DOHH2 (cell line): ENCODE measurements around the gene SLK.

Experiments used
- H3F3A ChIP-seq: fragments of 200-600 bp; sonication (generic), shearing (Covaris generic); 2 replicates; pipeline ENCODE4 v1.6.0; 2016; ENCODE audit warnings: antibody characterized with exemption, mild to moderate bottlenecking; ENCODE audit not compliant: control insufficient read depth, insufficient read depth
- H3K27ac ChIP-seq: fragments of 200-600 bp; sonication (generic); 2 replicates; pipeline ENCODE4 v1.5.1; 2014; ENCODE audit warnings: low read depth, mild to moderate bottlenecking, low read length, moderate library complexity
- H3K27me3 ChIP-seq: fragments of 200-600 bp; sonication (generic); 2 replicates; pipeline ENCODE4 v1.6.1; 2014; ENCODE audit warnings: mild to moderate bottlenecking, low read length, mixed read lengths; ENCODE audit not compliant: control insufficient read depth
- H3K36me3 ChIP-seq: fragments of 200-600 bp; sonication (generic); 2 replicates; pipeline ENCODE4 v1.6.1; 2014; ENCODE audit warnings: mild to moderate bottlenecking, low read length, moderate library complexity, mixed read lengths; ENCODE audit not compliant: control insufficient read depth
- H3K4me1 ChIP-seq: fragments of 200-600 bp; sonication (generic); 2 replicates; pipeline ENCODE4 v1.6.1; 2014; ENCODE audit warnings: mild to moderate bottlenecking, low read length, mixed read lengths; ENCODE audit not compliant: control insufficient read depth
- H3K4me2 ChIP-seq: fragments of 200-600 bp; sonication (generic); 2 replicates; pipeline ENCODE4 v1.6.0; 2014; ENCODE audit warnings: mild to moderate bottlenecking, low read length, moderate library complexity
- H3K4me3 ChIP-seq: fragments of 200-600 bp; sonication (generic); 2 replicates; pipeline ENCODE4 v1.5.1; 2014; ENCODE audit warnings: mild to moderate bottlenecking, low read length, mixed read lengths
- H3K79me2 ChIP-seq: fragments of 200-600 bp; sonication (generic); 2 replicates; pipeline ENCODE4 v1.6.1; 2014; ENCODE audit warnings: mild to moderate bottlenecking, low read length, mixed read lengths; ENCODE audit not compliant: control insufficient read depth
- H3K9me2 ChIP-seq: fragments of 200-600 bp; sonication (generic); replicated peaks from 2 replicates; pipeline ENCODE4 v1.6.1; 2014; ENCODE audit warnings: mild to moderate bottlenecking, low read length, mixed read lengths; ENCODE audit not compliant: control insufficient read depth
- H3K9me3 ChIP-seq: fragments of 200-600 bp; sonication (generic); 2 replicates; pipeline ENCODE4 v1.6.1; 2014; ENCODE audit warnings: antibody characterized with exemption, low read length, mixed read lengths; ENCODE audit not compliant: control insufficient read depth, insufficient read depth
- H4K20me1 ChIP-seq: fragments of 200-600 bp; sonication (generic); 2 replicates; pipeline ENCODE4 v1.6.0; 2014; ENCODE audit warnings: low read depth, mild to moderate bottlenecking, antibody characterized with exemption, low read length, moderate library complexity; ENCODE audit not compliant: control insufficient read depth, insufficient read depth
- CTCF ChIP-seq: fragments of 200-600 bp; sonication (generic); IDR thresholded peaks from one replicate; pipeline ENCODE4 v1.5.1; 2014; ENCODE audit warnings: antibody characterized with exemption, mild to moderate bottlenecking, low read depth, low read length; ENCODE audit not compliant: poor library complexity, severe bottlenecking
- EZH2phosphoT487 ChIP-seq: fragments of 200-600 bp; sonication (generic); IDR thresholded peaks from 2 replicates; pipeline ENCODE4 v1.6.1; 2017; ENCODE audit warnings: borderline replicate concordance, mild to moderate bottlenecking, antibody characterized with exemption, low read length, moderate library complexity, mixed read lengths

Gene SLK

DNA sequence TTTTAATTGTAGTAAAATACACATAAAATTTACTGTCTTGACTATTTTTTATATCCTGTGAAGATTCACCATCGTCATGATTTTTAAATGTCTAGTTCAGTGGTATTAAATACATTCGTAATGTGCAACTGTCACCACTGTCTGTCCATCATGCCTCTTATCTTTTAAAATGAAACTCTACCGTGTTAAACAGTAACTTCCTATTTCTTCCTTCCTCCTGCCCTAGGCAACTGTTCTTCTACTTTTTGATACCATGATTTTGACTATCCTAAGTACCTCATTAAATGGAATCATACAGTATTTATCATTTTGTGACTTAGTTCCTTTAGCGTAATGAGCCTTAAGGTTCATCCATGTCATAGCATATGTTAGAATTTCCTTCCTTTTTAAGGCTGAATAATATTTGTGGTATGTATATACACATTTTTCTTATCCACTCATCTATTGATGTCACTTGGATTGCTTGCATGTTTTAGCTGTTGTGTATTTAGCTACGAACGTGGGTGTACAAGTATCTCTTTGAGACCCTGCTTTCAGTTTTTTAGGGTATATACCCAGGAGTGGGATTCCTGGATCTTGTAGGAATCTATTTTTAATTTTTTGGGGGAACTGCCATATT lies 13.5 kb downstream of the SLK start:
- no peaks in the 10 kb centered on the region for H3K27me3 ChIP-seq
- H3K4me1 ChIP-seq = peaks cover 30% of the 10 kb centered on the region
- no peak overlapping the region for H3K27ac ChIP-seq
- peaks cover 4% of the 10 kb centered on the region; the same call in 1 of the 2 replicates for H4K20me1 ChIP-seq
- H3K4me3 ChIP-seq = no peak overlapping the region
- H3K79me2 ChIP-seq = peaks cover 95% of the 10 kb centered on the region
- H3F3A ChIP-seq = peaks cover 18% of the 10 kb centered on the region
- H3K36me3 ChIP-seq = no peaks in the 10 kb centered on the region
- TF ChIP-seq EZH2phosphoT487 = no peak
- TF ChIP-seq CTCF = no peak
- H3K4me2 ChIP-seq = no peak overlapping the region
- H3K9me3 ChIP-seq = no peaks in the 10 kb centered on the region
- no peaks in the 10 kb centered on the region for H3K9me2 ChIP-seq

DNA sequence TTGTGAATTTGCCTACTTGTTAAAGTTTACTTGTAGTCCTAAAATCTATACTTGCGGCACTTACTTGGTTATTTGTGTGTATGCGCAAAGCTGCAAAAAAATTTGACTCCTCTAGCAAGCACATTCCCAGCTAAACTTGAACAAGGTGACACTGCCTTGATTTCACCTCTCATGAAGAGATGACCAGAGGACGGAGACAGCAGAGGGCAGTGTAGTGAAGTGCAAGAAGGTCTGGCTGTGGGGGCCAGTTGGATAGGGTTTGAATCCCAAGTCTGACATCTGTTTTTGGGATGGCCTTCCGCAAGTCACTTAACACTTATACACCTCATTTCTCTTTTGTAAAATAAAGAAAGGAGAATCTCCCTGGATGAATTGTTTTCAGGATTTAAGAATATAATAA lies 15.7 kb downstream of the SLK start:
- H3K27ac ChIP-seq = peak overlapping the region; percentile 69

DNA sequence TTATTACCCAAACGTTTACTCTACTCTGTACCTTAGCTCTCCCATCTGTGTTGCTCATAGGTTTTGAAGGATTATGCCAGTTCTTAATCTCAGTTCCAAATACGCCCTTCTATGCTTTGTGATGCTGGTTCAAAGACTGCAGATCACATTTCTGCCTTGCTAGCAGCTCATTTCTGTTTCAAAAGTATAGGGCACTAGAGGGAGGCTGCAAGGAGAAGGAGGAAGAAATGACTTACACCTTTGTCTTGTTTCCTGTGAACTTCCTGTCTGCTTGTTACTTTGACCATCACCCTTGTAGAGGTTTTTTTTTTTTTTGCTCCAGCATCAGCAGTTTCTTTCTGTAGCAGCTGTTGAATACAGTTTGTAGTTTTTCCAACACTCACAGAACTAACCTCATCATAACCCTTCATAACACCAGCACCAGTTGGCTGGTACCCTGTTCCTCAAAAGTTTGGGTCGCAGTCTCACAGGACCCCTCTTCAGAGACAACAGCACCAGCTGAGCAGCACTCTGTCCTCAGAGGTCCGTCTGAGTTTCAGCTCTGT lies 16.5 kb downstream of the SLK start:
- H3K27ac ChIP-seq = peak overlapping the region; percentile 69
- H3K9me3 ChIP-seq = no peaks in the 10 kb centered on the region
- H3K36me3 ChIP-seq = no peaks in the 10 kb centered on the region
- peak overlapping the region; percentile 51 for H3K4me3 ChIP-seq
- peaks cover 4% of the 10 kb centered on the region; the same call in 1 of the 2 replicates for H4K20me1 ChIP-seq
- H3K4me2 ChIP-seq = peak overlapping the region; percentile 69
- H3K79me2 ChIP-seq = peaks cover 95% of the 10 kb centered on the region
- H3K27me3 ChIP-seq = no peaks in the 10 kb centered on the region
- peaks cover 30% of the 10 kb centered on the region for H3K4me1 ChIP-seq
- H3K9me2 ChIP-seq = no peaks in the 10 kb centered on the region
- peak; percentile 2 for TF ChIP-seq CTCF
- TF ChIP-seq EZH2phosphoT487 = no peak
- H3F3A ChIP-seq = peaks cover 18% of the 10 kb centered on the region

More for the DNA sequence above, 15.7 kb downstream of the SLK start:
- peaks cover 30% of the 10 kb centered on the region for H3K4me1 ChIP-seq
- peak; percentile 31 for TF ChIP-seq CTCF
- TF ChIP-seq EZH2phosphoT487 = no peak
- no peaks in the 10 kb centered on the region for H3K36me3 ChIP-seq
- peaks cover 4% of the 10 kb centered on the region; the same call in 1 of the 2 replicates for H4K20me1 ChIP-seq
- H3K9me3 ChIP-seq = no peaks in the 10 kb centered on the region
- H3K4me3 ChIP-seq = peak overlapping the region; percentile 51
- H3K79me2 ChIP-seq = peaks cover 95% of the 10 kb centered on the region
- H3K9me2 ChIP-seq = no peaks in the 10 kb centered on the region
- peak overlapping the region; percentile 69 for H3K4me2 ChIP-seq
- H3K27me3 ChIP-seq = no peaks in the 10 kb centered on the region
- peaks cover 18% of the 10 kb centered on the region for H3F3A ChIP-seq
